K562 (cell line): ENCODE measurements around the gene ZNF138. TPM values are rescaled to one million over a fixed set of nuclear protein-coding genes. Genes with fewer than 3 reads are reported as not detected.

Experiments
- ARHGAP35 ChIP-seq: fragments of 450-650 bp; IDR thresholded peaks from 2 replicates; pipeline ENCODE4 v1.6.1; 2018; ENCODE audit not compliant: partially characterized antibody
- BHLHE40 ChIP-seq: IDR thresholded peaks from 2 replicates; pipeline ENCODE4 v1.6.1; 2011; ENCODE audit warnings: low read length, improper control_type of control experiment
- CC2D1A ChIP-seq: fragments of 450-650 bp; IDR thresholded peaks from 2 replicates; pipeline ENCODE4 v1.6.1; 2017; ENCODE audit warnings: mild to moderate bottlenecking
- CEBPB ChIP-seq: fragments of 450-650 bp; IDR thresholded peaks from 2 replicates; pipeline ENCODE4 v1.6.1; 2016; ENCODE audit warnings: missing genetic modification characterization, missing compliant biosample characterization
- E2F6 ChIP-seq, 2 experiments: IDR thresholded peaks; 2 replicates each; pipeline ENCODE4 v1.6.1; 2011; ENCODE audit warnings: borderline replicate concordance in 1 of 2, control low read depth in 1 of 2, low read depth in 1 of 2, low read length in 1 of 2, mild to moderate bottlenecking in 1 of 2, mixed read lengths in 1 of 2, moderate library complexity in 1 of 2; ENCODE audit not compliant: insufficient read depth in 1 of 2, insufficient read length in 1 of 2, poor library complexity in 1 of 2, severe bottlenecking in 1 of 2; ENCODE audit errors: extremely low read depth in 1 of 2
- FOXK1 ChIP-seq: sonication (generic); formaldehyde crosslinking; IDR thresholded peaks from 2 replicates; pipeline ENCODE4 v1.8.0; 2022; ENCODE audit warnings: missing genetic modification reagents, mild to moderate bottlenecking, borderline replicate concordance
- GABPB1 ChIP-seq: sonication (generic); formaldehyde crosslinking; IDR thresholded peaks from 2 replicates; pipeline ENCODE4 v1.8.0; 2022; ENCODE audit warnings: mild to moderate bottlenecking, missing genetic modification reagents
- HDAC6 ChIP-seq: IDR thresholded peaks from 2 replicates; pipeline ENCODE4 v1.6.1; 2012; ENCODE audit warnings: low read depth, mild to moderate bottlenecking, control low read depth, inconsistent platforms, low read length, moderate library complexity
- HOXB6 ChIP-seq: fragments of 250-450 bp; sonication (Bioruptor Pico); IDR thresholded peaks from 2 replicates; pipeline ENCODE4 v1.5.1; 2022; ENCODE audit warnings: mild to moderate bottlenecking, borderline replicate concordance
- MNT ChIP-seq, 2 experiments: fragments of 450-650 bp; conservative IDR thresholded peaks; 2 replicates each; pipeline ENCODE4 v1.6.1; 2017; ENCODE audit warnings: mild to moderate bottlenecking in 2 of 2, moderate library complexity in 2 of 2
- POLR3G ChIP-seq: IDR thresholded peaks from 2 replicates; pipeline ENCODE4 v1.6.1; 2011; ENCODE audit not compliant: insufficient read length, insufficient replicate concordance; ENCODE audit errors: extremely low read depth
- RBM15 ChIP-seq: fragments of 200-400 bp; formaldehyde crosslinking; IDR thresholded peaks from 2 replicates; pipeline ENCODE4 v1.6.1; 2018; ENCODE audit warnings: mild to moderate bottlenecking, low read length, moderate library complexity; ENCODE audit not compliant: insufficient read depth
- SAFB2 ChIP-seq: fragments of 200-400 bp; formaldehyde crosslinking; IDR thresholded peaks from 2 replicates; pipeline ENCODE4 v1.6.1; 2018; ENCODE audit warnings: borderline replicate concordance, low read length, low read depth, moderate library complexity; ENCODE audit not compliant: severe bottlenecking
- SMAD4 ChIP-seq: fragments of 250-450 bp; sonication (Bioruptor Pico); conservative IDR thresholded peaks from 2 replicates; pipeline ENCODE4 v1.8.0; 2021; ENCODE audit warnings: inconsistent platforms, mild to moderate bottlenecking, moderate library complexity
- SUPT5H ChIP-seq: fragments of 450-650 bp; IDR thresholded peaks from 2 replicates; pipeline ENCODE4 v1.6.1; 2016
- USF2 ChIP-seq: sonication (generic); formaldehyde crosslinking; IDR thresholded peaks from 2 replicates; pipeline ENCODE4 v1.5.0; 2020; ENCODE audit warnings: missing genetic modification reagents
- ZBTB43 ChIP-seq: sonication (generic); formaldehyde crosslinking; IDR thresholded peaks from 2 replicates; pipeline ENCODE4 v1.8.0; 2023; ENCODE audit warnings: mild to moderate bottlenecking, missing genetic modification reagents
- ZNF347 ChIP-seq: fragments of 450-650 bp; formaldehyde crosslinking; IDR thresholded peaks from 2 replicates; pipeline ENCODE4 v1.4.0; 2020; ENCODE audit warnings: low read depth, mild to moderate bottlenecking, moderate library complexity
- ZNF41 ChIP-seq: fragments of 250-450 bp; sonication (Bioruptor Pico); conservative IDR thresholded peaks from 2 replicates; pipeline ENCODE4 v1.4.0; 2020; ENCODE audit warnings: mild to moderate bottlenecking
- ZNF449 ChIP-seq: fragments of 250-450 bp; sonication (Bioruptor Pico); IDR thresholded peaks from 2 replicates; pipeline ENCODE4 v1.8.0; 2022; ENCODE audit warnings: moderate library complexity, mild to moderate bottlenecking, inconsistent platforms
- ZNF561 ChIP-seq: fragments of 450-650 bp; formaldehyde crosslinking; conservative IDR thresholded peaks from 2 replicates; pipeline ENCODE4 v1.4.0; 2020; ENCODE audit warnings: mild to moderate bottlenecking, moderate library complexity
- ZNF76 ChIP-seq: fragments of 250-450 bp; sonication (Bioruptor Pico); IDR thresholded peaks from 2 replicates; pipeline ENCODE4 v1.4.0; 2020; ENCODE audit warnings: mild to moderate bottlenecking, moderate library complexity, borderline replicate concordance
- polyA plus RNA-seq, 8 experiments: library from polyadenylated mRNA; depleted of rRNA in 4 of 8; stranded (reverse) in 5 of 8; unstranded in 3 of 8; fragments of >200 nt; fragmentation: Nextera tagmentation in 2 of 8; fragmentation: Illumina TruSeq in 1 of 8; extraction: Ambion mirVana in 2 of 8; extraction: Trizol in 1 of 8; gene quantifications; 2 replicates each; pipeline versions ENCODE4 v1.2.1 to v1.2.3, GENCODE V29; 2011 to 2014; ENCODE audit warnings: inconsistent platforms in 1 of 8, missing spikeins in 1 of 8
- total RNA-seq, 7 experiments: library from RNA; depleted of rRNA in 6 of 7; stranded (reverse); fragments of >200 nt in 6 of 7; fragmentation: Illumina TruSeq in 2 of 7; extraction: Trizol in 2 of 7; gene quantifications; 2 replicates each; pipeline versions ENCODE4 v1.2.1 to v1.2.3, GENCODE V29; 2011 to 2021; ENCODE audit warnings: low replicate concordance in 1 of 7

ZNF138 gene
- total and polyA plus RNA-seq, 9 of the 15 experiments (the other 6 are each of a cell fraction or from before 2014, with no cell fraction given) = 14.6 to 34.9 (median 22.6) TPM

- TF ChIP-seq USF2 = no peak
- no peak for TF ChIP-seq RBM15
- TF ChIP-seq ZNF449 = no peak
- no peak for TF ChIP-seq HDAC6
- TF ChIP-seq CEBPB (tag) = no peak
- peak; percentile 65; the same call in 1 of the 2 replicates for TF ChIP-seq BHLHE40
- TF ChIP-seq GABPB1 (CRISPR knock-in tag) = peak; percentile 94
- TF ChIP-seq ZBTB43 (CRISPR knock-in tag) = no peak
- TF ChIP-seq ARHGAP35 = no peak
- TF ChIP-seq CC2D1A = peak; percentile 94
- peak in 1 of 2 experiments; percentile 84; a peak in 3 of 4 replicates for TF ChIP-seq MNT (conservative IDR thresholded peaks at IDR 0.05)
- TF ChIP-seq ZNF76 (CRISPR knock-in tag) = no peak
- no peak for TF ChIP-seq POLR3G
- TF ChIP-seq SAFB2 = no peak
- no peak for TF ChIP-seq ZNF561 (CRISPR knock-in tag)
- TF ChIP-seq HOXB6 = no peak
- no peak for TF ChIP-seq ZNF41 (CRISPR knock-in tag)
- no peak for TF ChIP-seq FOXK1
- TF ChIP-seq E2F6 (IDR thresholded peaks at IDR 0.05; ENCODE audit: borderline replicate concordance in 1 of 2, extremely low read depth in 1 of 2, insufficient read depth in 1 of 2, insufficient read length in 1 of 2, low read depth in 1 of 2, low read length in 1 of 2, poor library complexity in 1 of 2, severe bottlenecking in 1 of 2) = peak in 1 of 2 experiments; percentile 46
- TF ChIP-seq SMAD4 (CRISPR knock-in tag) = 0 out of 2 replicates have a peak, but pooled peaks have one; percentile 22
- TF ChIP-seq SUPT5H = peak; percentile 94
- no peak for TF ChIP-seq ZNF347 (CRISPR knock-in tag)
Measured at GRCh38 chr7:64794171-64794844, at the start of gene ZNF138 (continued).
